RWPE2 (cell line): ENCODE results near the gene GLS.

Source experiments
- ATAC-seq: fragments of 200-7000 bp; cut with Tn5 transposase; 3 replicates; pipeline ENCODE4 v1.9.1; 2021; ENCODE audit warnings: low read depth
- DNase-seq: peaks from one replicate; pipeline ENCODE4 v3.0.0-alpha.2; 2020; ENCODE audit warnings: low spot score
- H3K27ac ChIP-seq: fragments of 450-650 bp; 2 replicates; pipeline ENCODE4 v1.5.1; 2017; ENCODE audit warnings: mild to moderate bottlenecking; ENCODE audit not compliant: poor library complexity, severe bottlenecking
- H3K27me3 ChIP-seq: fragments of 250-450 bp; sonication (Bioruptor Pico); 2 replicates; pipeline ENCODE4 v1.5.1; 2021; ENCODE audit warnings: mild to moderate bottlenecking, moderate library complexity; ENCODE audit not compliant: insufficient read depth, poor library complexity, severe bottlenecking
- H3K36me3 ChIP-seq: fragments of 250-450 bp; sonication (Bioruptor Pico); 2 replicates; pipeline ENCODE4 v1.5.1; 2020; ENCODE audit warnings: low read depth, mild to moderate bottlenecking, moderate library complexity
- H3K4me1 ChIP-seq: fragments of 250-450 bp; sonication (Bioruptor Pico); 2 replicates; pipeline ENCODE4 v1.5.1; 2021; ENCODE audit warnings: mild to moderate bottlenecking, moderate library complexity; ENCODE audit not compliant: insufficient read depth, poor library complexity, severe bottlenecking
- H3K4me3 ChIP-seq: fragments of 250-450 bp; sonication (Bioruptor Pico); 2 replicates; pipeline ENCODE4 v1.5.1; 2021; ENCODE audit warnings: mild to moderate bottlenecking, moderate library complexity; ENCODE audit not compliant: severe bottlenecking
- H3K9me3 ChIP-seq: fragments of 250-450 bp; sonication (Bioruptor Pico); 2 replicates; pipeline ENCODE4 v1.5.1; 2021; ENCODE audit warnings: mild to moderate bottlenecking, moderate library complexity; ENCODE audit not compliant: severe bottlenecking
- TF ChIP-seq, protein P1 (sequence below): fragments of 450-650 bp; IDR thresholded peaks from one replicate; pipeline ENCODE4 v1.5.1; 2017; ENCODE audit warnings: mild to moderate bottlenecking, moderate library complexity; ENCODE audit not compliant: poor library complexity, severe bottlenecking

GLS gene

DNA sequence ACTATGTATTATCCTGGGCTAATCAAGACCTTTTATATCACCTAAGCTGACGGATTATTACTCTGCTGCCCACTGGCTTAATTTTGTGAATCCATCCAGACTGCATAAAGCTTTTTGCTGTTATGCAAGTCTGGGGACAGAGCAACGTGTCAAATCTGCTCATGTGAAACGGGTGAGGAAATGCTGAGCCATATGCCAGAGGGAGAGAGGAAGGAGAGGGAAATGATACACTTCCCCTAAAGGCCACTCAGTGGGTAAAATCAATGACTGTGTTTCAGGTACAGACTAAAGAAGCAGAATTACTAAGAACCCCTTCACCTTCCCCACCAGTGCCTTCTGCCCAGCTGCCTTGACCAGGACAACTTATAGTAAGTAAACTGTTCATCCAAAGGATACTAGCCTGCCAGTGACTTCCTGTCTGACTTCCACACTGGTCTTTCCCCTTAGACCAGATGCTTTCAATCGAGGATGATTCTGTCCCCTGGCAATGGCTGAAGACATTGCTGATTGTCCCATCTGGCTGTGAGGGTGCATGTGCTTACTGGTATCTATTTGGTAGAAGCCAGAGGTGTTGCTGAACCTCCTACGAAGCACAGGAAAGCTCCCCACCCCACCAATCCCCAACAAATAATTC is 90.4 kb downstream of the GLS start:
- ATAC-seq = no peak
- no peaks in the 10 kb centered on the region for H3K27me3 ChIP-seq
- no peak for DNase-seq
- no peaks in the 10 kb centered on the region for H3K4me1 ChIP-seq
- TF ChIP-seq, protein P1, sequence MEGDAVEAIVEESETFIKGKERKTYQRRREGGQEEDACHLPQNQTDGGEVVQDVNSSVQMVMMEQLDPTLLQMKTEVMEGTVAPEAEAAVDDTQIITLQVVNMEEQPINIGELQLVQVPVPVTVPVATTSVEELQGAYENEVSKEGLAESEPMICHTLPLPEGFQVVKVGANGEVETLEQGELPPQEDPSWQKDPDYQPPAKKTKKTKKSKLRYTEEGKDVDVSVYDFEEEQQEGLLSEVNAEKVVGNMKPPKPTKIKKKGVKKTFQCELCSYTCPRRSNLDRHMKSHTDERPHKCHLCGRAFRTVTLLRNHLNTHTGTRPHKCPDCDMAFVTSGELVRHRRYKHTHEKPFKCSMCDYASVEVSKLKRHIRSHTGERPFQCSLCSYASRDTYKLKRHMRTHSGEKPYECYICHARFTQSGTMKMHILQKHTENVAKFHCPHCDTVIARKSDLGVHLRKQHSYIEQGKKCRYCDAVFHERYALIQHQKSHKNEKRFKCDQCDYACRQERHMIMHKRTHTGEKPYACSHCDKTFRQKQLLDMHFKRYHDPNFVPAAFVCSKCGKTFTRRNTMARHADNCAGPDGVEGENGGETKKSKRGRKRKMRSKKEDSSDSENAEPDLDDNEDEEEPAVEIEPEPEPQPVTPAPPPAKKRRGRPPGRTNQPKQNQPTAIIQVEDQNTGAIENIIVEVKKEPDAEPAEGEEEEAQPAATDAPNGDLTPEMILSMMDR = no peak
- H3K9me3 ChIP-seq = no peaks in the 10 kb centered on the region
- no peak overlapping the region for H3K27ac ChIP-seq
- H3K36me3 ChIP-seq = peaks cover 95% of the 10 kb centered on the region
- no peak overlapping the region for H3K4me3 ChIP-seq

DNA sequence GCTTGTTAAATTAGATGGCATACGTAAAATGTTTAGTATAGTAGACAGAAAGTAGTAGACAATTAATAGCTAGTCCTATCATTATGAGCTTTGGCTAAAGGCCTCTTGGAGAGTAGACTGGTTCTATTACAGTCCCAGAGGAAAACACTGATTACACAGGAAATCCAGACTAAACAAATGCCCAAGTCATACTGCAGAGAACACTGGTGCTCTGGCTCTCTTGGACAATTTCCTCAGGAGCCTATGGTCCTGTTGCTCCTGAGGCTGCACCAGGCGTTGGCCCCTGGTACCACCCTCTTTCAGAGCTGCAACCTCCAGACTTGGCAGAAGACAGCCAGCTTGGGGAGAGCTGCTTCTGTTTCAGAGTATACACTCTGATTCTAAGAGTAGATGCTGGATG is 91.6 kb downstream of the GLS start:
- H3K4me1 ChIP-seq = no peaks in the 10 kb centered on the region
- TF ChIP-seq, protein P1 = no peak
- peaks cover 95% of the 10 kb centered on the region for H3K36me3 ChIP-seq
- H3K4me3 ChIP-seq = no peak overlapping the region
- ATAC-seq (no peak), DNase-seq (no peak)
- no peaks in the 10 kb centered on the region for H3K9me3 ChIP-seq
- H3K27ac ChIP-seq = no peak overlapping the region
- H3K27me3 ChIP-seq = no peaks in the 10 kb centered on the region

DNA sequence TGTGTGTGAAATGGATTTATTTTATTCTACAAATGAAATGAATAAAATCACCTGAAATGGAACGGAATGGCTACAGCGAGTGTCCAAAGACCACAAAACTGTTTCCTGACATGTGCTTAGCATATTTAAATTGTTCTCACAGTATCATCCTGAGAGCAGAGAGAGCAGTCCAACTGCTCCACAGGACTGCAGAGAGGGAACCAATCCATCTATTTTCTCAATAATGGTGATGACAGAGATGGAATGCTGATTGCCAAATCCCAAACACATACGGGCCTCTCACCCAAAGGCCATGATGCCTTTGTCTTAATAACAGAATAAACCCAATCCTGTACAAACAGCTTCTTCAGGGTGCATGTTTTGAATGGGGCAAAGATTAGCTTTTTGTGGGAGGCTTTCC is 92.2 kb downstream of the GLS start:
- no peak overlapping the region for H3K27ac ChIP-seq
- no peak overlapping the region for H3K4me3 ChIP-seq
- peaks cover 95% of the 10 kb centered on the region for H3K36me3 ChIP-seq
- no peaks in the 10 kb centered on the region for H3K4me1 ChIP-seq
- DNase-seq (no peak), ATAC-seq (no peak)
- TF ChIP-seq, protein P1 = no peak
- H3K27me3 ChIP-seq = no peaks in the 10 kb centered on the region
- H3K9me3 ChIP-seq = no peaks in the 10 kb centered on the region

DNA sequence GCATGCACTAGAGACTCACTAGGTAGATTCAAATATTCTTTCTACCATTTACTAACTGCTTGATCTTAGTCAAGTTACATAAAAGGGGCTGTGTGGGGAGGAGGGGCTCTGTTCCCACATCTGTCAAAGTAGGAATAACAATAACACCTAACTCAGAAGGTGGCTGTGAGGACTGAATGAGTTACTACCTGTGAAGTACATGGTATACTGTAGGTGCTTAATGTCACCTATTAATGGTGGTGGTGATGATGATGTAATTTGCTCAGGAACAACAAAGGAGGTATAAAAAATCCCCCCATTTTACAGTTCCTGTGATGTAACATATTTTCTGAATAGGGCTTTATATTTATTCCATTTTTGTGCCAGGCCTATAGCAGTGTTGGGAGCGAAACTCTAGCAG is 92.6 kb downstream of the GLS start:
- no peaks in the 10 kb centered on the region for H3K9me3 ChIP-seq
- no peak overlapping the region for H3K4me3 ChIP-seq
- no peak for DNase-seq
- no peak overlapping the region for H3K27ac ChIP-seq
- H3K4me1 ChIP-seq = no peaks in the 10 kb centered on the region
- ATAC-seq = no peak
- H3K27me3 ChIP-seq = no peaks in the 10 kb centered on the region
- TF ChIP-seq, protein P1 = no peak
- H3K36me3 ChIP-seq = peaks cover 95% of the 10 kb centered on the region

DNA sequence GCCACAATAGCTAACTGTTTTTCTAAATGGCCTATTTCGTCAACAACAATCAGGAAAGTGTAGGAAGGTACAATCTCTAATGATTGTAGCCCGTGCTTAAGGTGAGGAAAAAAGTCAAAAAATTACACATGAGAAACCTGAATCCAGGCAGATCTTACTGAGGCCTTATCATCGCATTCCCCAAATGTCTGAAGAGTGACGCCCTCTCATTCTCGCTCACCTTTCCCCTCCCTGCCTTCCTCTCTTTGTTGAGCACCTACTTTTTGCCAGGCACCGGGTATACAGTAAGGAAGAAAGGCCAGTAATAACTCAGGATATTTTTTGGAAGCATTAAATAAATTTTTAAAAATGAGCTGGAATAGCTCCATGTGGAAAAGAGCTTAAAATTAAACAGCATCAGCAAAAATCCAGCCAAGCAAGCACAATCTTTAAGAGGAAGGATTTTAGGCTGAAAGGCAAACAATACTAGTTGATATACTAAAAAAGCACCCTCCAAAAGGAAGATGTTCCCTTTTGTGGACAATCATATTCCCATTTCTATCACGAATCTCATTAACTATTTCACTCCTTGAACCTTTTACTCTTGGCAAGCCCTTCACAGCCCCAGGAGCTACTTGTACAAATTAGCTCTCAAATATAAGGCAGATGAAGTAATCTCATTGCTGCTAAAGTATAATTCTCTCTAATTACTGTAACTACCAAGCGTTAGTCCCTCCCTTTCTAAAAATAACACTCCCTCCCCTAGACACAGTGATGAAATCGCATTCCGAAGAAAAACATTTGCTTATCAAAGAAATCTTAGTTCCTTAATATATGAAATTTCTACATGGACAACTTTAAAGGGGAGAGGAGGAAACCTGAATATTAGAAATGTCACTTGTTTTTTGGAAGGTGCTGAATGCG is 93.4 kb downstream of the GLS start:
- ATAC-seq (no peak), DNase-seq (no peak)
- peaks cover 95% of the 10 kb centered on the region for H3K36me3 ChIP-seq
- TF ChIP-seq, protein P1 = no peak
- no peak overlapping the region for H3K4me3 ChIP-seq
- no peaks in the 10 kb centered on the region for H3K27me3 ChIP-seq
- H3K4me1 ChIP-seq = no peaks in the 10 kb centered on the region
- H3K27ac ChIP-seq = no peak overlapping the region
- H3K9me3 ChIP-seq = no peaks in the 10 kb centered on the region
